ENCODE results near the gene NDUFAF5.
"Not testable (repeated sequence)": the region's sequence is repeated elsewhere in the genome, so short reads cannot be mapped to it uniquely, and the experiment has no call there.

Gene NDUFAF5

GRCh38 chr20:13736436-13737191 lies 48.2 kb upstream of the NDUFAF5 start:
- no peak for ATAC-seq
- no peak for TF ChIP-seq SNAI2 (CRISPR knock-in tag; IDR thresholded peaks at IDR 0.05)
- TF ChIP-seq ARNTL (CRISPR knock-in tag; IDR thresholded peaks at IDR 0.05; ENCODE audit: borderline replicate concordance, low read depth): no peak
- no peak for TF ChIP-seq GLIS3 (CRISPR knock-in tag; IDR thresholded peaks at IDR 0.05)
- TF ChIP-seq ZFP3 (CRISPR knock-in tag; IDR thresholded peaks at IDR 0.05): no peak
- no peak for TF ChIP-seq PPARA (CRISPR knock-in tag; IDR thresholded peaks at IDR 0.05; ENCODE audit: borderline replicate concordance)
- no peak for TF ChIP-seq TCF4 (CRISPR knock-in tag; IDR thresholded peaks at IDR 0.05; ENCODE audit: borderline replicate concordance)
- TF ChIP-seq ISL1 (CRISPR knock-in tag; IDR thresholded peaks at IDR 0.05): no peak
- no peak for TF ChIP-seq PATZ1 (CRISPR knock-in tag; IDR thresholded peaks at IDR 0.05; ENCODE audit: borderline replicate concordance)
- no peak for TF ChIP-seq TOX (CRISPR knock-in tag; IDR thresholded peaks at IDR 0.05; ENCODE audit: borderline replicate concordance)
- TF ChIP-seq CREB5 (CRISPR knock-in tag; IDR thresholded peaks at IDR 0.05; ENCODE audit: low read depth): no peak
- no peak for TF ChIP-seq ZNF565 (CRISPR knock-in tag; conservative IDR thresholded peaks at IDR 0.05; ENCODE audit: low read depth)
- TF ChIP-seq ESRRG (CRISPR knock-in tag; IDR thresholded peaks at IDR 0.05): no peak
- no peak for TF ChIP-seq BACH2 (CRISPR knock-in tag; IDR thresholded peaks at IDR 0.05; ENCODE audit: borderline replicate concordance)

GRCh38 chr20:13738187-13738586 lies 46.6 kb upstream of the NDUFAF5 start:
- not testable (repeated sequence) for ATAC-seq

- TF ChIP-seq TOX (CRISPR knock-in tag; IDR thresholded peaks at IDR 0.05; ENCODE audit: borderline replicate concordance) (no peak), PATZ1 (CRISPR knock-in tag; IDR thresholded peaks at IDR 0.05; ENCODE audit: borderline replicate concordance) (no peak), ARNTL (CRISPR knock-in tag; IDR thresholded peaks at IDR 0.05; ENCODE audit: borderline replicate concordance, low read depth) (no peak), ZFP30 (CRISPR knock-in tag; IDR thresholded peaks at IDR 0.05) (peak; percentile 65)
- ATAC-seq: no peak
These were observed 44.8 kb upstream of the NDUFAF5 start for GRCh38 chr20:13739731-13740649.

- TF ChIP-seq ZNF8 (CRISPR knock-in tag; IDR thresholded peaks at IDR 0.05): no peak
- TF ChIP-seq GLIS3 (CRISPR knock-in tag; IDR thresholded peaks at IDR 0.05): no peak
- no peak for TF ChIP-seq PATZ1 (CRISPR knock-in tag; IDR thresholded peaks at IDR 0.05; ENCODE audit: borderline replicate concordance)
- no peak for TF ChIP-seq TCF4 (CRISPR knock-in tag; IDR thresholded peaks at IDR 0.05; ENCODE audit: borderline replicate concordance)
- no peak for TF ChIP-seq OSR1 (CRISPR knock-in tag; IDR thresholded peaks at IDR 0.05)
- no peak for TF ChIP-seq SNAI2 (CRISPR knock-in tag; IDR thresholded peaks at IDR 0.05)
- ATAC-seq: no peak
These were observed 42.9 kb upstream of the NDUFAF5 start for GRCh38 chr20:13741879-13742278.

- TF ChIP-seq OSR1 (CRISPR knock-in tag; IDR thresholded peaks at IDR 0.05): no peak
- TF ChIP-seq ZNF565 (CRISPR knock-in tag; conservative IDR thresholded peaks at IDR 0.05; ENCODE audit: low read depth): no peak
- TF ChIP-seq POU6F1 (CRISPR knock-in tag; IDR thresholded peaks at IDR 0.05; ENCODE audit: borderline replicate concordance, low read depth): no peak
- TF ChIP-seq ZFP30 (CRISPR knock-in tag; IDR thresholded peaks at IDR 0.05): no peak
- no peak for TF ChIP-seq CSDC2 (CRISPR knock-in tag; IDR thresholded peaks at IDR 0.05)
- no peak for TF ChIP-seq ARNTL (CRISPR knock-in tag; IDR thresholded peaks at IDR 0.05; ENCODE audit: borderline replicate concordance, low read depth)
- no peak for TF ChIP-seq TOX (CRISPR knock-in tag; IDR thresholded peaks at IDR 0.05; ENCODE audit: borderline replicate concordance)
- ATAC-seq: no peak
These were observed 40.5 kb upstream of the NDUFAF5 start for GRCh38 chr20:13744352-13744751.
